A549 (cell line): ENCODE results near the gene TRABD2B. TPM values are rescaled to one million over a fixed set of nuclear protein-coding genes. Genes with fewer than 3 reads are reported as not detected.

Source experiments
- ATAC-seq, 2 experiments: fragments of 200-7000 bp in 1 of 2; fragments of >200 bp in 1 of 2; cut with Nextera tagmentation in 1 of 2; cut with Tn5 transposase in 1 of 2; 3 replicates each; pipeline versions ENCODE4 v1.8.0 to v1.9.1; 2018 to 2020; ENCODE audit warnings: mild to moderate bottlenecking in 1 of 2, moderate library complexity in 1 of 2
- CTCF ChIA-PET: fragments of 300-600 bp; sonication (Branson Sonifier 250); formaldehyde crosslinking; extraction: SDS; loops from one replicate; lab custom pipeline; 2021; ENCODE audit warnings: antibody characterized with exemption, inconsistent platforms; lab: Yijun Ruan, JAX
- POLR2A ChIA-PET: fragments of 350-600 bp; formaldehyde crosslinking; extraction: SDS; loops from one replicate; lab custom pipeline; 2021; ENCODE audit warnings: antibody characterized with exemption, inconsistent platforms; lab: Yijun Ruan, JAX
- DNase-seq, 2 experiments: peaks; one replicate each; pipeline versions ENCODE4 v3.0.0 to v3.0.0-alpha.2; 2011 to 2016; ENCODE audit warnings: low read depth in 1 of 2, low spot score in 1 of 2
- FAIRE-seq: peaks from 2 replicates; lab custom pipeline; 2011; peaks lifted over from hg19 to GRCh38; lab: Jason Lieb, UNC
- H3K27ac ChIP-seq, 2 experiments: fragments of >200 bp; sonication (Bioruptor Twin); formaldehyde crosslinking; 3 replicates each; pipeline ENCODE4 v1.5.1; 2016 to 2017
- H3K4me1 ChIP-seq: fragments of >200 bp; sonication (Bioruptor Twin); formaldehyde crosslinking; 3 replicates; pipeline ENCODE4 v1.6.1; 2016
- H3K4me2 ChIP-seq: fragments of >200 bp; sonication (Bioruptor Twin); formaldehyde crosslinking; 3 replicates; pipeline ENCODE4 v1.6.1; 2016
- H3K4me3 ChIP-seq: fragments of >200 bp; sonication (Bioruptor Twin); formaldehyde crosslinking; 3 replicates; pipeline ENCODE4 v1.5.1; 2016
- H3K9me3 ChIP-seq: fragments of >200 bp; sonication (Bioruptor Twin); formaldehyde crosslinking; 3 replicates; pipeline ENCODE4 v1.6.1; 2016
- CBX2 ChIP-seq: fragments of 200-600 bp; sonication (generic); IDR thresholded peaks from 2 replicates; pipeline ENCODE4 v1.6.1; 2016; ENCODE audit warnings: low read depth, mild to moderate bottlenecking, borderline replicate concordance
- CBX8 ChIP-seq: fragments of 200-600 bp; sonication (generic); IDR thresholded peaks from 2 replicates; pipeline ENCODE4 v1.6.1; 2016
- CHD4 ChIP-seq: fragments of 200-600 bp; sonication (generic); IDR thresholded peaks from 2 replicates; pipeline ENCODE4 v1.6.1; 2016; ENCODE audit warnings: antibody characterized with exemption, mild to moderate bottlenecking, borderline replicate concordance
- EP300 ChIP-seq, 2 experiments: fragments of >200 bp; sonication (Bioruptor Twin); formaldehyde crosslinking; IDR thresholded peaks; 2 replicates in 1 of 2; 3 replicates in 1 of 2; pipeline ENCODE4 v1.6.1; 2016 to 2017
- FOSB ChIP-seq: fragments of 250-450 bp; sonication (Bioruptor Pico); IDR thresholded peaks from 2 replicates; pipeline ENCODE4 v1.5.0; 2020; ENCODE audit warnings: mild to moderate bottlenecking, moderate library complexity
- GATA3 ChIP-seq: IDR thresholded peaks from 2 replicates; pipeline ENCODE4 v1.6.1; 2012; ENCODE audit warnings: borderline replicate concordance
- HOXA7 ChIP-seq: fragments of 250-450 bp; sonication (Bioruptor Pico); IDR thresholded peaks from 2 replicates; pipeline ENCODE4 v1.5.0; 2020; ENCODE audit warnings: mild to moderate bottlenecking, moderate library complexity
- KDM5A ChIP-seq: fragments of 200-600 bp; sonication (generic); IDR thresholded peaks from 2 replicates; pipeline ENCODE4 v1.6.1; 2016; ENCODE audit warnings: antibody characterized with exemption, mild to moderate bottlenecking
- MYC ChIP-seq: IDR thresholded peaks from 2 replicates; pipeline ENCODE4 v1.6.1; 2012; ENCODE audit warnings: mild to moderate bottlenecking, inconsistent platforms, low read length, improper control_type of control experiment, borderline replicate concordance
- NFE2L2 ChIP-seq: fragments of 150-350 bp; conservative IDR thresholded peaks from 2 replicates; pipeline ENCODE4 v1.6.1; 2014; ENCODE audit warnings: low read length
- PHF8 ChIP-seq: fragments of 200-600 bp; sonication (generic); IDR thresholded peaks from 2 replicates; pipeline ENCODE4 v1.6.1; 2016; ENCODE audit warnings: low read depth, mild to moderate bottlenecking, antibody characterized with exemption, moderate library complexity, borderline replicate concordance
- RCOR1 ChIP-seq: fragments of 150-350 bp; IDR thresholded peaks from 2 replicates; pipeline ENCODE4 v1.6.1; 2014; ENCODE audit warnings: antibody characterized with exemption, low read length, low read depth
- SMC3 ChIP-seq: fragments of >200 bp; sonication (Bioruptor Twin); formaldehyde crosslinking; IDR thresholded peaks from 3 replicates; pipeline ENCODE4 v1.6.1; 2018; ENCODE audit warnings: inconsistent platforms
- TFCP2L1 ChIP-seq: fragments of 250-450 bp; sonication (Bioruptor Pico); IDR thresholded peaks from 2 replicates; pipeline ENCODE4 v1.5.0; 2021; ENCODE audit warnings: mild to moderate bottlenecking
- ZC3H11A ChIP-seq: fragments of 450-650 bp; IDR thresholded peaks from 2 replicates; pipeline ENCODE4 v1.6.1; 2014; ENCODE audit warnings: antibody characterized with exemption, mild to moderate bottlenecking
- ZFP36 ChIP-seq: fragments of 450-650 bp; IDR thresholded peaks from 2 replicates; pipeline ENCODE4 v1.6.1; 2014; ENCODE audit warnings: borderline replicate concordance; ENCODE audit not compliant: partially characterized antibody
- ZNF302 ChIP-seq: fragments of 250-450 bp; sonication (Bioruptor Pico); IDR thresholded peaks from 2 replicates; pipeline ENCODE4 v1.9.0; 2021; ENCODE audit warnings: inconsistent platforms, mild to moderate bottlenecking, moderate library complexity
- WGBS: methylation state at CpG from one replicate; pipeline ENCODE4 v1.1.6; 2017; ENCODE audit errors: missing lambda C conversion rate; 5-methylcytosine and 5-hydroxymethylcytosine counted together
- polyA plus RNA-seq, 4 experiments: library from polyadenylated mRNA; depleted of rRNA in 3 of 4; stranded (reverse); fragments of >200 nt; fragmentation: RNase III in 1 of 4; extraction: RNeasy Plus Mini Kit Qiagen cat#74134 plus additional on column Dnase treatment in 1 of 4; gene quantifications; 2 replicates in 3 of 4; 3 replicates in 1 of 4; pipeline ENCODE4 v1.2.3, GENCODE V29; 2011 to 2017
- TF ChIP-seq, protein P1 (sequence below): fragments of >200 bp; sonication (Bioruptor Twin); formaldehyde crosslinking; IDR thresholded peaks from 3 replicates; pipeline ENCODE4 v1.5.1; 2016
- TF ChIP-seq, protein P2 (sequence below): fragments of 450-650 bp; IDR thresholded peaks from 2 replicates; pipeline ENCODE4 v1.6.1; 2014; ENCODE audit warnings: antibody characterized with exemption
- TF ChIP-seq, protein P3 (sequence below): fragments of 200-600 bp; sonication (generic); IDR thresholded peaks from 2 replicates; pipeline ENCODE4 v1.6.1; 2016; ENCODE audit warnings: antibody characterized with exemption, mild to moderate bottlenecking, moderate library complexity

TRABD2B gene
- polyA plus RNA-seq, 2 of the 4 experiments (the other 2 are of a cell fraction), result 0.04 to 0.21 TPM

DNA sequence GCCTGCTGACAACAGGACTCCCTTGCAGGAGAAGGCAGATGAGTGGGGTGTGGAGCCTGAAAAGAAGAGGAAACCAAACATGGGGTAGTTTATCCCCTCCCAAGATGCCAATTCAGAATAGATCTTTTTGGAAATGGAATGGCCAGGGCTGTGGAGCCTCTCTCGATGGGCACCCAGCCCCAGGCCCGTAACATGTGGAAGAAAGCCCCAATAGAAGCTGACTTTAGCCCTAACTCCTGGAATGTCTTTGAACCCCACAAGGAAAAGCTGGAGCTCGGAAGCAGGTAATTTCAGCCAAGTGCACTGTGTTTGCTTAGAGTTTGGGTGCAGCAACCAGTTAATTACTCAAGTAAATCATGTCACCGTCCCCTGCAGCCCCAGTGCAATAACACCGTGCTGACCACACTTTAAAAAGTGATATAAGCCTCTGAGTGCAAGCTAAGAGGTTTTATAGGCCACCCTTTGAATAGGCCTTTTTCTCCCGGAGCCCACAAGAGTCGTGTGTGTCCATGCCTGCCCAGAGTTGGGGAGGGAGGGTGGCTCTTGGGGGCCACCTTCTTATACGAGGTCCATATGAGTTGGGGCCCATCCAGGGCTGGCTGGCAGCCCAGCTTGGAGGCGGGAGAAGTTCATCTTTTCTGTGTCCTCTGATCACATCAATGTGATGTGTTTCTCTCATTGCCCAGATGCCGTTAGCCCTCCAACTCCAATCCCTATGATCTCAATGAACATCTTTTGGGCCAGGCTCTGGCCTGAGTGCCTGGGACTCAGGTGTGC is 153.2 kb downstream of the TRABD2B start:
- FAIRE-seq (no peak), DNase-seq (no peak), ATAC-seq (no peak)
- ChIA-PET CTCF (no interaction called here), POLR2A (no interaction called here)
- Histone ChIP-seq H3K9me3 (no peaks in the 10 kb centered on the region), H3K4me2 (no peak overlapping the region), H3K4me3 (no peak overlapping the region), H3K4me1 (no peaks in the 10 kb centered on the region), H3K27ac (no peak overlapping the region)
- no peak for TF ChIP-seq PHF8
- TF ChIP-seq CBX8, result no peak
- 28% methylated on average over 8 of the region's 10 CpGs for WGBS

DNA sequence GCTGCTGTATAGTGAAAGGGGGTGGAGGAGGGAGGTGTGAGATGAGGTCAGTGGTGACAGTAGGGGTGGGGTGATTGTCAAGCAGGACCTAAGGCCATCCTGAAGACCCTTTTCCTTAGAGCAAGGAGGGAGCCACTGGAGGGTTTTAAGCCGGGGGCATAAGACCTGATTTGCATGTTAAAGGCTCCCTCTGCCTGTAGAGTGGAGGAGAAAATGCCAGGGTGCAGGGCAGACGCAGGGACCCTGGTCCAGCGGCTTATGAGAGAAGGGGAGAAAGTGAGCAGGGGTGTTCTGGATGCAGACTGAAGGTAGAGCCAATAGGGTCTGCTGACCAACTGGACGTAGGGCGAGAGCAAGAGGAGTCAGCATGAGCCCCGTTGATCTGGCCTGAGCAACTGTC is 154.1 kb downstream of the TRABD2B start:
- ATAC-seq (no peak), FAIRE-seq (no peak), DNase-seq (no peak)
- ChIA-PET POLR2A (no interaction called here), CTCF (no interaction called here)
- WGBS, result 23% methylated on average over 6 of the region's 6 CpGs
- Histone ChIP-seq H3K27ac (no peak overlapping the region), H3K4me1 (no peaks in the 10 kb centered on the region), H3K4me2 (no peak overlapping the region), H3K4me3 (no peak overlapping the region), H3K9me3 (no peaks in the 10 kb centered on the region)
- TF ChIP-seq, protein P1, sequence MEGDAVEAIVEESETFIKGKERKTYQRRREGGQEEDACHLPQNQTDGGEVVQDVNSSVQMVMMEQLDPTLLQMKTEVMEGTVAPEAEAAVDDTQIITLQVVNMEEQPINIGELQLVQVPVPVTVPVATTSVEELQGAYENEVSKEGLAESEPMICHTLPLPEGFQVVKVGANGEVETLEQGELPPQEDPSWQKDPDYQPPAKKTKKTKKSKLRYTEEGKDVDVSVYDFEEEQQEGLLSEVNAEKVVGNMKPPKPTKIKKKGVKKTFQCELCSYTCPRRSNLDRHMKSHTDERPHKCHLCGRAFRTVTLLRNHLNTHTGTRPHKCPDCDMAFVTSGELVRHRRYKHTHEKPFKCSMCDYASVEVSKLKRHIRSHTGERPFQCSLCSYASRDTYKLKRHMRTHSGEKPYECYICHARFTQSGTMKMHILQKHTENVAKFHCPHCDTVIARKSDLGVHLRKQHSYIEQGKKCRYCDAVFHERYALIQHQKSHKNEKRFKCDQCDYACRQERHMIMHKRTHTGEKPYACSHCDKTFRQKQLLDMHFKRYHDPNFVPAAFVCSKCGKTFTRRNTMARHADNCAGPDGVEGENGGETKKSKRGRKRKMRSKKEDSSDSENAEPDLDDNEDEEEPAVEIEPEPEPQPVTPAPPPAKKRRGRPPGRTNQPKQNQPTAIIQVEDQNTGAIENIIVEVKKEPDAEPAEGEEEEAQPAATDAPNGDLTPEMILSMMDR, result no peak
- TF ChIP-seq EP300 (IDR thresholded peaks at IDR 0.05) (no peak), CHD4 (no peak), ZC3H11A (no peak), RCOR1 (no peak), SMC3 (no peak), ZFP36 (no peak), CBX2 (no peak)
- TF ChIP-seq, protein P2, sequence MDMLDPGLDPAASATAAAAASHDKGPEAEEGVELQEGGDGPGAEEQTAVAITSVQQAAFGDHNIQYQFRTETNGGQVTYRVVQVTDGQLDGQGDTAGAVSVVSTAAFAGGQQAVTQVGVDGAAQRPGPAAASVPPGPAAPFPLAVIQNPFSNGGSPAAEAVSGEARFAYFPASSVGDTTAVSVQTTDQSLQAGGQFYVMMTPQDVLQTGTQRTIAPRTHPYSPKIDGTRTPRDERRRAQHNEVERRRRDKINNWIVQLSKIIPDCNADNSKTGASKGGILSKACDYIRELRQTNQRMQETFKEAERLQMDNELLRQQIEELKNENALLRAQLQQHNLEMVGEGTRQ, result no peak

DNA sequence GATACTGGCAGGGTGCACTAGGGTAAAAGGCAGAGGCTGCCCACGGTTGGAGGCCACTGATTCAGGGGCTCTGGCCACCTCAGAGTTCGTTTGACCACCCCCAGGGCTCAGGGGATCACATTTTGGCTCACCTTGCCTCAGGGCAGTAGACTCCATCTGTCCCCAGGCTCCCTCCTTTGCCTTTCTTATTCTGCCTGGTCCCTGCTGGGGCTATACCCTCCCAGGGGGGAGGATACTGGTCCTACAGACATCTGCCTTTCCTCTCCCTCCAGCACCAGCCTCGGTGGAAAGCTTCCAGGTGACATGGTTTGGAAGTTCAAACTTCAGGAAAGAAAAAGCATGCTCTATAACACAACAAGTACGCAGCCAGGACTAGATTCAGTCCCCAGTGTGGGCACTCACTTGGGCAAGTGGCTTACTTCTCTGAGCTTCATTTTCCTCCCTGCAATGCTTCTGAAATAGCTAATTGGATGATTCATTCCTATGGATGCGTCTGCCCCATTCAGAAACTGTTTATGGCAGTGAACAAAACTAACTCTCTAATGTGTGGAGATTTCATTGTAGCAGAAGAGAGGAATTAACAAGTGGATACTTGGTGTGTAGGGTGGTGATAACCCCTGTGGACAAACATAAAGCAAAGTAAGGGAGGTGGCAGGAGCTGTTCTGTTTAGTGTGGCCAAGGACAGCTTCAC is 154.8 kb downstream of the TRABD2B start:
- POLR2A ChIA-PET, result no interaction called here
- FAIRE-seq, result no peak
- H3K27ac ChIP-seq, result no peak overlapping the region
- 19% methylated on average over 4 of the region's 5 CpGs for WGBS
- TF ChIP-seq TFCP2L1 (CRISPR knock-in tag), result no peak
- no peak for TF ChIP-seq GATA3
- TF ChIP-seq HOXA7 (CRISPR knock-in tag), result no peak
- TF ChIP-seq, all 56 proteins: peak for 0
- ATAC-seq (no peak), DNase-seq (no peak)
- Histone ChIP-seq H3K4me2 (no peak overlapping the region), H3K9me3 (no peaks in the 10 kb centered on the region), H3K4me3 (no peak overlapping the region), H3K4me1 (no peaks in the 10 kb centered on the region)
- CTCF ChIA-PET, result no interaction called here

DNA sequence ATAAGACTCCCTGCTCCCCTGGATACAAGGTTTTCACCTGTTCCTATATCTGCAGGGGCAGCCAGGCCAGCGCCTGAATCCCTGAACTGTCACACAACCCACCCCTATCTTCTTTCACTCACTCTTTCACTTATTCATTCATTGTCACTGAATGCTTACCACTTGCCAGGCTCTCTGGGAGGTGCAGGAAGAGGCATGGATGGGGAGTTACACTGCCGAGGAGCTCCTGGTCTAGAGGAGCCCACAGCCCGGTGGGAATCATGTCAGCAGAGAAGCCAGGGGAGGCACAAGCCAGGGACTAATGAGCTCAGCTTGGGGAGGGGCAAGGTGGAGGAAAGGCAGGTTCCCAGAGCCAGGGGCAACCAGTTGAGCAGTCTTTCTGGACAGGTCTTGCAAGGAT is 155.8 kb downstream of the TRABD2B start:
- Histone ChIP-seq H3K9me3 (no peaks in the 10 kb centered on the region), H3K4me1 (no peaks in the 10 kb centered on the region), H3K27ac (no peak overlapping the region), H3K4me3 (no peak overlapping the region), H3K4me2 (no peak overlapping the region)
- no peak for ATAC-seq
- FAIRE-seq, result no peak
- DNase-seq, result no peak
- ChIA-PET POLR2A (no interaction called here), CTCF (no interaction called here)
- WGBS, result 48% methylated on average over 3 of the region's 3 CpGs
- TF ChIP-seq ZNF302 (CRISPR knock-in tag) (no peak), KDM5A (no peak), MYC (no peak), FOSB (no peak), NFE2L2 (no peak)
- TF ChIP-seq, protein P3, sequence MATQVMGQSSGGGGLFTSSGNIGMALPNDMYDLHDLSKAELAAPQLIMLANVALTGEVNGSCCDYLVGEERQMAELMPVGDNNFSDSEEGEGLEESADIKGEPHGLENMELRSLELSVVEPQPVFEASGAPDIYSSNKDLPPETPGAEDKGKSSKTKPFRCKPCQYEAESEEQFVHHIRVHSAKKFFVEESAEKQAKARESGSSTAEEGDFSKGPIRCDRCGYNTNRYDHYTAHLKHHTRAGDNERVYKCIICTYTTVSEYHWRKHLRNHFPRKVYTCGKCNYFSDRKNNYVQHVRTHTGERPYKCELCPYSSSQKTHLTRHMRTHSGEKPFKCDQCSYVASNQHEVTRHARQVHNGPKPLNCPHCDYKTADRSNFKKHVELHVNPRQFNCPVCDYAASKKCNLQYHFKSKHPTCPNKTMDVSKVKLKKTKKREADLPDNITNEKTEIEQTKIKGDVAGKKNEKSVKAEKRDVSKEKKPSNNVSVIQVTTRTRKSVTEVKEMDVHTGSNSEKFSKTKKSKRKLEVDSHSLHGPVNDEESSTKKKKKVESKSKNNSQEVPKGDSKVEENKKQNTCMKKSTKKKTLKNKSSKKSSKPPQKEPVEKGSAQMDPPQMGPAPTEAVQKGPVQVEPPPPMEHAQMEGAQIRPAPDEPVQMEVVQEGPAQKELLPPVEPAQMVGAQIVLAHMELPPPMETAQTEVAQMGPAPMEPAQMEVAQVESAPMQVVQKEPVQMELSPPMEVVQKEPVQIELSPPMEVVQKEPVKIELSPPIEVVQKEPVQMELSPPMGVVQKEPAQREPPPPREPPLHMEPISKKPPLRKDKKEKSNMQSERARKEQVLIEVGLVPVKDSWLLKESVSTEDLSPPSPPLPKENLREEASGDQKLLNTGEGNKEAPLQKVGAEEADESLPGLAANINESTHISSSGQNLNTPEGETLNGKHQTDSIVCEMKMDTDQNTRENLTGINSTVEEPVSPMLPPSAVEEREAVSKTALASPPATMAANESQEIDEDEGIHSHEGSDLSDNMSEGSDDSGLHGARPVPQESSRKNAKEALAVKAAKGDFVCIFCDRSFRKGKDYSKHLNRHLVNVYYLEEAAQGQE, result no peak
- TF ChIP-seq, protein P1, result no peak
